Keratinocyte (primary cell): ENCODE results near the gene C19orf73.
"Not testable (repeated sequence)": the region's sequence is repeated elsewhere in the genome, so short reads cannot be mapped to it uniquely, and the experiment has no call there.

Experiments
- CTCF ChIP-seq, 3 experiments: IDR thresholded peaks in 1 of 3; conservative IDR thresholded peaks in 1 of 3; optimal IDR thresholded peaks in 1 of 3; 2 replicates in 2 of 3; 3 replicates in 1 of 3; pipeline versions ENCODE3 to v1.5.1; 2011; ENCODE audit warnings: low read length in 3 of 3, mild to moderate bottlenecking in 3 of 3, moderate library complexity in 2 of 3, control low read depth in 1 of 3, inconsistent platforms in 1 of 3; ENCODE audit not compliant: insufficient read depth in 2 of 3; ENCODE audit errors: extremely low read depth in 1 of 3
- EZH2 ChIP-seq: IDR thresholded peaks from one replicate; pipeline ENCODE4 v1.6.1; 2012; ENCODE audit warnings: inconsistent platforms, mild to moderate bottlenecking, low read length, moderate library complexity

DNA sequence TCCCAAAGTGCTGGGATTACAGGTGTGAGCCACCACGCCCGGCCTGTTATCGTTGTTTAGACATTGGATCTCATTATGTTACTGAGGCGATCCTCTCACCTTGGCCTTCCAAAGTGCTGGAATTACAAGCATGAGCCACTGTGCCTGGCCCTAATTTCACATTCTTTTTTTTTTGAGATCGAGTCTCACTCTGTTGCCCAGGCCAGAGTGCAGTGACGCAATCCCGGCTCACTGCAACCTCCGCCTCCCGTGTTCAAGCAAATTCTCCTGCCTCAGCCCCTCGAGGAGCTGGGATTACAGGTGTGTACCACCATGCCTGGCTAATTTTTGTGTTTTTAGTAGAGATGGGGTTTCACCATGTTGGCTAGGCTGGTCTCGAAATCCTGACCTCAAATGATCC lies 4.3 kb upstream of the C19orf73 start:
- not testable (repeated sequence) for TF ChIP-seq CTCF (optimal IDR thresholded peaks at IDR 0.05 in 1 of 3, IDR thresholded peaks at IDR 0.05 in 1 of 3, conservative IDR thresholded peaks at IDR 0.05 in 1 of 3; ENCODE audit: extremely low read depth in 1 of 3, insufficient read depth in 2 of 3, low read length in 3 of 3); EZH2
